ENCODE results near the gene NADK. TPM values are rescaled to one million over a fixed set of nuclear protein-coding genes. Genes with fewer than 3 reads are reported as not detected.

Gene NADK
- total and polyA plus RNA-seq, 2 of the 13 experiments (the other 11 are each of a cell fraction or from before 2014, with no cell fraction given), result 56.6 to 60.1 TPM

GRCh38 chr1:1768249-1768992, 9.8 kb downstream of the NADK start (continued):
- no peak for TF ChIP-seq PTBP1 (IDR thresholded peaks at IDR 0.05; ENCODE audit: low read depth, low read length, poor library complexity, severe bottlenecking)
- no peak for TF ChIP-seq ZNF850 (CRISPR knock-in tag; conservative IDR thresholded peaks at IDR 0.05)
- TF ChIP-seq TMF1 (CRISPR knock-in tag; IDR thresholded peaks at IDR 0.05; ENCODE audit: low read depth), result no peak
- TF ChIP-seq ZNF737 (CRISPR knock-in tag; IDR thresholded peaks at IDR 0.05; ENCODE audit: borderline replicate concordance), result no peak
- no peak; the same call in 1 of the 2 replicates for TF ChIP-seq KDM1A (CRISPR knock-in tag; IDR thresholded peaks at IDR 0.05)
- TF ChIP-seq NCOA5 (CRISPR knock-in tag; IDR thresholded peaks at IDR 0.05), result no peak
- TF ChIP-seq USF2 (IDR thresholded peaks at IDR 0.05; ENCODE audit: low read depth, low read length), result no peak
- no peak for TF ChIP-seq USF2 (CRISPR knock-in tag; IDR thresholded peaks at IDR 0.05; ENCODE audit: borderline replicate concordance)
- peak; percentile 27; the same call in 1 of the 2 replicates for TF ChIP-seq ARID4A (CRISPR knock-in tag; IDR thresholded peaks at IDR 0.05; ENCODE audit: borderline replicate concordance)
- no peak for TF ChIP-seq ZNF235 (CRISPR knock-in tag; IDR thresholded peaks at IDR 0.05; ENCODE audit: borderline replicate concordance)
- no peak for TF ChIP-seq THAP9 (CRISPR knock-in tag; IDR thresholded peaks at IDR 0.05; ENCODE audit: borderline replicate concordance)
- TF ChIP-seq PBX2 (CRISPR knock-in tag; IDR thresholded peaks at IDR 0.05), result no peak
- no peak for TF ChIP-seq MYNN (CRISPR knock-in tag; IDR thresholded peaks at IDR 0.05; ENCODE audit: low read depth)
- TF ChIP-seq REL (CRISPR knock-in tag; conservative IDR thresholded peaks at IDR 0.05), result no peak
- TF ChIP-seq LCORL (IDR thresholded peaks at IDR 0.05), result 0 out of 2 replicates have a peak, but pooled peaks have one; percentile 7
- TF ChIP-seq LCORL (CRISPR knock-in tag; IDR thresholded peaks at IDR 0.05), result peak; percentile 93
- no peak for TF ChIP-seq ZNF672 (CRISPR knock-in tag; IDR thresholded peaks at IDR 0.05)

Data from HepG2 (cell line).